GM12878 (cell line): ENCODE data around the gene CCT4. TPM values are rescaled to one million over a fixed set of nuclear protein-coding genes. Genes with fewer than 3 reads are reported as not detected.

ENCODE experiments used
- ATAC-seq: fragments of 200-7000 bp; cut with Tn5 transposase; 3 replicates; pipeline ENCODE4 v1.9.1; 2020; ENCODE audit warnings: mild to moderate bottlenecking, moderate library complexity
- BruUV-seq: library from RNA; stranded (reverse); fragments of 400-500 nt; replicated peaks from 2 replicates; lab custom pipeline; 2021; lab: Mats Ljungman, UMichigan
- CTCF ChIA-PET: fragments of 300-600 bp; sonication (Branson Sonifier 250); formaldehyde crosslinking; extraction: SDS; loops from one replicate; lab custom pipeline; 2021; ENCODE audit warnings: inconsistent platforms; lab: Yijun Ruan, JAX
- POLR2A ChIA-PET: fragments of 350-600 bp; formaldehyde crosslinking; extraction: SDS; loops from one replicate; lab custom pipeline; 2021; ENCODE audit warnings: inconsistent platforms; lab: Charles Lee
- RAD21 ChIA-PET: fragments of 300-600 bp; sonication (Branson Sonifier 250); formaldehyde crosslinking; loops from one replicate; lab custom pipeline; 2023; ENCODE audit warnings: antibody characterized with exemption; ENCODE audit not compliant: unreplicated experiment; lab: Charles Lee
- SMC1A ChIA-PET: fragments of 300-600 bp; sonication (Branson Sonifier 250); formaldehyde crosslinking; loops from one replicate; lab custom pipeline; 2023; ENCODE audit not compliant: unreplicated experiment, uncharacterized antibody; lab: Charles Lee
- DNase-seq: peaks from one replicate; pipeline ENCODE4 v3.0.0-alpha.2; 2011; ENCODE audit warnings: low read depth, low spot score
- FAIRE-seq: peaks from 3 replicates; lab custom pipeline; 2011; peaks lifted over from hg19 to GRCh38; lab: Jason Lieb, UNC
- H2AFZ ChIP-seq: 2 replicates; pipeline ENCODE4 v1.6.0; 2011; ENCODE audit warnings: low read depth, low read length, control low read depth; ENCODE audit not compliant: control insufficient read depth
- H3K27ac ChIP-seq: 2 replicates; pipeline ENCODE4 v1.5.1; 2011; ENCODE audit warnings: control low read depth; ENCODE audit not compliant: control insufficient read depth, insufficient read depth
- H3K27me3 ChIP-seq, 2 experiments: replicated peaks in 1 of 2; 2 replicates each; pipeline versions ENCODE4 v1.6.0 to v1.6.1; 2011; ENCODE audit warnings: low read length in 1 of 2; ENCODE audit not compliant: control insufficient read depth in 2 of 2, insufficient read depth in 2 of 2
- H3K36me3 ChIP-seq, 2 experiments: 2 replicates each; pipeline ENCODE4 v1.5.1; 2011; ENCODE audit warnings: low read length in 1 of 2; ENCODE audit not compliant: control insufficient read depth in 2 of 2, insufficient read depth in 2 of 2
- H3K4me1 ChIP-seq: 2 replicates; pipeline ENCODE4 v1.6.1; 2011; ENCODE audit warnings: mild to moderate bottlenecking, low read length, moderate library complexity, mixed read lengths; ENCODE audit not compliant: control insufficient read depth, insufficient read depth
- H3K4me2 ChIP-seq: 2 replicates; pipeline ENCODE4 v1.6.0; 2011; ENCODE audit warnings: control low read depth; ENCODE audit not compliant: control insufficient read depth, insufficient read depth
- H3K4me3 ChIP-seq: fragments of 200-600 bp; sonication (generic); 2 replicates; pipeline ENCODE4 v1.5.1; 2016
- H3K79me2 ChIP-seq: 2 replicates; pipeline ENCODE4 v1.6.0; 2011; ENCODE audit warnings: low read length; ENCODE audit not compliant: control insufficient read depth, insufficient read depth
- H3K9ac ChIP-seq: 2 replicates; pipeline ENCODE4 v1.8.0; 2011; ENCODE audit warnings: low read length, control low read depth, mixed read lengths; ENCODE audit not compliant: control insufficient read depth, insufficient read depth
- H3K9me3 ChIP-seq: replicated peaks from 3 replicates; pipeline ENCODE4 v1.5.1; 2011; ENCODE audit warnings: mild to moderate bottlenecking, low read length; ENCODE audit not compliant: control insufficient read depth, insufficient read depth
- H4K20me1 ChIP-seq: 2 replicates; pipeline ENCODE4 v1.6.0; 2011; ENCODE audit not compliant: control insufficient read depth, insufficient read depth
- ATF7 ChIP-seq: fragments of 450-650 bp; IDR thresholded peaks from 2 replicates; pipeline ENCODE4 v1.6.1; 2016; ENCODE audit warnings: low read depth, mild to moderate bottlenecking
- MYC ChIP-seq: IDR thresholded peaks from 2 replicates; pipeline ENCODE4 v1.6.1; 2011; ENCODE audit warnings: mild to moderate bottlenecking, low read length, moderate library complexity, inconsistent platforms; ENCODE audit not compliant: insufficient read depth, insufficient replicate concordance, insufficient read length, severe bottlenecking
- NFYB ChIP-seq: IDR thresholded peaks from 2 replicates; pipeline ENCODE4 v1.6.1; 2011; ENCODE audit warnings: low read depth, mild to moderate bottlenecking, low read length, improper control_type of control experiment, moderate library complexity; ENCODE audit not compliant: insufficient read depth
- NR2C1 ChIP-seq: fragments of 450-650 bp; IDR thresholded peaks from 2 replicates; pipeline ENCODE4 v1.6.1; 2017; ENCODE audit warnings: antibody characterized with exemption, mild to moderate bottlenecking, moderate library complexity
- POLR2AphosphoS2 ChIP-seq: IDR thresholded peaks from 2 replicates; pipeline ENCODE4 v1.6.1; 2011; ENCODE audit warnings: low read depth, mild to moderate bottlenecking, low read length, improper control_type of control experiment, moderate library complexity
- SREBF2 ChIP-seq: IDR thresholded peaks from 2 replicates; pipeline ENCODE4 v1.6.1; 2012; ENCODE audit warnings: mild to moderate bottlenecking, low read length
- SUPT20H ChIP-seq: IDR thresholded peaks from 2 replicates; pipeline ENCODE4 v1.6.1; 2011; ENCODE audit warnings: low read depth, mild to moderate bottlenecking, low read length, moderate library complexity, borderline replicate concordance; ENCODE audit not compliant: control insufficient read depth
- ZNF24 ChIP-seq: fragments of 450-650 bp; IDR thresholded peaks from 2 replicates; pipeline ENCODE4 v1.6.1; 2017; ENCODE audit warnings: antibody characterized with exemption, mild to moderate bottlenecking
- in situ Hi-C: fragments of 300-500 bp; cut with MboI; formaldehyde crosslinking; loops from 9 replicates; pipeline ENCODE4 v1.14.3; 2018; ENCODE audit warnings: mixed read lengths
- intact Hi-C: fragments of 100-400 bp; cut with micrococcal nuclease; formaldehyde crosslinking; loops from one replicate; pipeline ENCODE4 v1.14.2; 2022; ENCODE audit not compliant: unreplicated experiment
- polyA plus RNA-seq, 11 experiments: library from polyadenylated mRNA; depleted of rRNA in 4 of 11; unstranded in 6 of 11; stranded (reverse) in 5 of 11; fragments of >200 nt; fragmentation: Nextera tagmentation in 4 of 11; fragmentation: Illumina TruSeq in 1 of 11; extraction: Ambion mirVana in 4 of 11; extraction: Trizol in 1 of 11; gene quantifications; 1 replicate in 1 of 11; 2 replicates in 10 of 11; pipeline versions ENCODE4 v1.2.1 to v1.2.3, GENCODE V29; 2011 to 2016; ENCODE audit warnings: inconsistent platforms in 2 of 11, missing spikeins in 2 of 11, low read depth in 1 of 11
- total RNA-seq, 4 experiments: library from RNA; depleted of rRNA in 3 of 4; stranded (reverse); fragments of >200 nt in 3 of 4; fragmentation: Illumina TruSeq in 1 of 4; extraction: Trizol in 1 of 4; gene quantifications; 2 replicates each; pipeline versions ENCODE4 v1.2.1 to v1.2.3, GENCODE V29; 2013 to 2021
- TF ChIP-seq, protein P1 (sequence below): IDR thresholded peaks from 2 replicates; pipeline ENCODE4 v1.6.1; 2012; ENCODE audit warnings: low read depth, low read length, improper control_type of control experiment

Gene CCT4
- total and polyA plus RNA-seq, 10 of the 15 experiments (the other 5 are each of a cell fraction or from before 2014, with no cell fraction given) = 76.6 to 320 (median 211) TPM

DNA sequence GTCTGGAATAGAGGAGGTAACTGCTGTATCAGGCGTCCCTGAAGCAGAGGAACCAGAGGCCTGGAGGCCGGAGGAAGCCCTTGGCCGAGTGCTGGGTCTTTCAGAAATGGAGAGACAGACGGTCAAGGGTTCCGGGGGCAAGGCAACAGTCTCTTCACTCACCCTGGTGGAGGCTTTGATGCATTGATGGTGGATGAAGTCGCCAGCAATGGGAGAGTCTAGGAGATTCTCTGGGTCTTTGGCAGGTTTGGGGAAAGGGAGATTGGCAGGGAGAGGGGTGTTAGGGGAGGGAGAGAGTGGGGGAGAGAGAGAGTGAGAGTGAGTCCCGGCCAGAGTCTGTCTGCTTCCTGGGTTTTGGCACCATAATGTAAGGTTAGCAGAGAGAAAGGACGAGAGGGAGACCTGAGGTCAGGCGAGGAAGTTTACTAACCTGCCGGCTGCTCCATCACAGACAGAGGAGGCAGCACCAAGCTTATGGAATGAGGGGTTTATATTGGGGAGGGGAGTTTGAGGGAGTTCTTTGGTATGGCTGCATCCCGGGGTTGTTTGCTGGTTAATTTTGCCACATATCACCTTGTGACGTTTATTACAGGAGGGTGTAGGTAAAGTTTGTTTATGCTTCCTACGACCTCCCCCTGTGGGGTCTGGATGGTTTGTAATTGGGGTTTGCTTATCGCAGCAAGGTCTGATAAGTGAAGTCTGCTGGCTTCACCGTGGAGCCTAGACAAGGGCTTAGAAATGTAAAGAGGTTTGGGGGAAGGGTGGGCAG is 36.6 kb upstream of the CCT4 start (continued):
- no peak for TF ChIP-seq POLR2AphosphoS2

GRCh38 chr2:61922714-61923113 is 34.3 kb upstream of the CCT4 start:
- Histone ChIP-seq H4K20me1 (no peaks in the 10 kb centered on the region), H3K9me3 (no peaks in the 10 kb centered on the region), H3K4me1 (no peaks in the 10 kb centered on the region), H3K79me2 (peaks cover 2% of the 10 kb centered on the region), H3K9ac (no peak overlapping the region), H2AFZ (no peak overlapping the region), H3K4me2 (no peak overlapping the region), H3K36me3 (no peaks in the 10 kb centered on the region; a peak in 1 of 4 replicates), H3K27me3 (no peaks in the 10 kb centered on the region), H3K4me3 (no peak overlapping the region), H3K27ac (no peak overlapping the region)
- TF ChIP-seq MYC (no peak), SUPT20H (no peak), NFYB (no peak), NR2C1 (no peak), ZNF24 (no peak), ATF7 (no peak), SREBF2 (no peak)
- TF ChIP-seq, protein P1, sequence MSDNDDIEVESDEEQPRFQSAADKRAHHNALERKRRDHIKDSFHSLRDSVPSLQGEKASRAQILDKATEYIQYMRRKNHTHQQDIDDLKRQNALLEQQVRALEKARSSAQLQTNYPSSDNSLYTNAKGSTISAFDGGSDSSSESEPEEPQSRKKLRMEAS = no peak
- DNase-seq (no peak), ATAC-seq (no peak), FAIRE-seq (no peak)
- in situ Hi-C loops = no loop called here
- SMC1A ChIA-PET = interaction anchor here (0.6 to 1.0 kb wide), 2 partner anchors 17 to 534 kb away, joined by 3 to 4 read pairs; no protein-coding TSS in a partner anchor
- intact Hi-C loops = no loop called here
- POLR2A ChIA-PET = no interaction called here
- BruUV-seq = no TSS peak
- RAD21 ChIA-PET = no interaction called here
- CTCF ChIA-PET = interaction anchor here (0.6 to 1.6 kb wide), 3 partner anchors 183 to 491 kb away, joined by 3 to 5 read pairs (median 4); no protein-coding TSS in a partner anchor
